ENCODE measurements around the gene TRMT44. TPM values are rescaled to one million over a fixed set of nuclear protein-coding genes. Genes with fewer than 3 reads are reported as not detected.
"Not testable (repeated sequence)": the region's sequence is repeated elsewhere in the genome, so short reads cannot be mapped to it uniquely, and the experiment has no call there.

Gene TRMT44
- total RNA-seq, 1 donor from 2014 or later, result 26.3 TPM

- intact Hi-C loops (cut with micrococcal nuclease), result no loop called here
Observed at GRCh38 chr4:8405516-8405875, 35.1 kb upstream of the TRMT44 start.

DNA sequence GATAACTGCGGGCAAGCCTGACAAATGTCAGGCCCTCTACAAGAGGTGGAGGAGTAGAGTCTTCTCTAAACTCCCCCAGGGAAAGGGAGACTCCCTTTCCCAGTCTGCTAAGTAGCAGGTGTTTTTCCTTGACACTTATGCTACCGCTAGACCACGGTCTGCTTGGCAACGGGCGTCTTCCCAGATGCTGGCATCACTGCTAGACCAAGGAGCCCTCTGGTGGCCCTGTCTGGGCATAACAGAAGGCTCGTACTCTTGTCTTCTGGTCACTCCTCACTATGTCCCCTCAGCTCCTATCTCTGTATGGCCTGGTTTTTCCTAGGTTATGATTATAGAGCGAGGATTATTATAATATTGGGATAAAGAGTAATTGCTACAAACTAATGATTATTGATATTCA lies 33.7 kb upstream of the TRMT44 start:
- intact Hi-C loops (cut with micrococcal nuclease), result not testable (repeated sequence)

DNA sequence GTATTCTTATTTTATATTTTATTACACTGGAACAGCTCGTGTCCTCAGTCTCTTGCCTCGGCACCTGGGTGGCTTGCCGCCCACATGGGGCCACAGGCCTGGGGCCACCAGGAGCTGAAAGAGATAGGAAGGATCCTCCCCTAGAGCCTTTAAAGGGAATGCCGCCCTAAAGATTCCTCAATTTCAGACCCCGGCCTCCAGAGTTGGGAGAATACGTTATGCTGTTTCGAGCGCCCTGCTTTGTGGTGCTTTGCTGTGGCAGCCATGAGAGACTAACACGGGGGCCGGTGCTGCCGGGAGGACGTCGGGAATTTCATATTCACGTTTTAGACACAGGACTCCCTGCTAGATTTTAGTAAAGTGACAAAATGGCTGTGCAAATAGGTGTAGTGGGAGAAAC lies 33.3 kb upstream of the TRMT44 start:
- intact Hi-C loops (cut with micrococcal nuclease), result no loop called here

DNA sequence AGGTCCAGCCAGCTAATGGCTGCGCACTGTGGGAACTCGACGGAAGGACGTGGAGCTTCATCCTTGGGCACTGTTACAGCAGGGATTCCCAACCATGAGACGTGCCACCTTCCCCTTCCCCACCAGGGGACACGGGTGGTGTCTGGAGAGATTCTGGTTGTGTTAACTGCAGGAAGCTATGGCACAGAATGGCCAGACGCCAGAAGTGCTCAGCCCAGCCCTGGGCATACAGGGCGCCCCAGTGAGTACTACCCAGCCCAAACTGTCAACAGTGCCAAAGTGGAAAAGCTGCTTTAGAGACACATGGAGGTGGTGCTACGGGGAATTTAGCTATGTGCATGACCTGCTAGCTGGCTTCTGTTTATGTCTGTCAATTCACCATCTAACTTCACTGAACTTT lies 32.8 kb upstream of the TRMT44 start:
- intact Hi-C loops (cut with micrococcal nuclease), result no loop called here

DNA sequence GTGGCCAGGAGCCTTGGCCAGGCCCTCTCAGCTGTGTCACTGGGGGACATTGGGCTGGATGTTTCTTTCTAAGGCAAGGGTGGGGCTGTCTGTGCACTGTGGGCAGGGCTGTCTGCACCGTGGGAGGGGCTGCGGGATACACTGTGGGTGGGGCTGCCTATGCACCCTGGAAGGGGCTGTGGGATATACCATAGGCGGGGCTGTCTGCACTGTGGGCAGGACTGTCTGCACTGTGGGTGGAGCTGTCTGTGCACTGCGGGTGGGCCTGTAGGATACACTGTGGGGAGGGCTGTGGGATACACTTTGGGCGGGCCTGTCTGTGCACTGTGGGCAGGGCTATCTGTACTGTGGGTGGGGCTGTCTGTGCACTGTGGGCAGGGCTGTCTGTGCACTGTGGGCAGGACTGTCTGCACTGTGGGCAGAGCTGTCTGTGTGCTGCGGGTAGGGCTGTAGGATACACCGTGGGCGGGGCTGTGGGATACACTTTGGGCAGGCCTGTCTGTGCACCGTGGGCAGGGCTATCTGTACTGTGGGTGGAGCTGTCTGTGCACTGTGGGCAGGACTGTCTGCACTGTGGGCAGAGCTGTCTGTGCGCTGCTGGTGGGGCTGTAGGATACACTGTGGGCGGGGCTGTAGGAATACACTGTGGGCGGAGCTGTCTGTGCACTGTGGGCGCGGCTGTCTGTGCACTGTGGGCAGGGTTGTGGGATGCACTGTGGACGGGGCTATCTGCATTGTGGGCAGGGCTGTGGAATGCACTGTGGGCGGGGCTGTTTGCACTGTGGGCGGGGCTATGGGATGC lies 31.1 kb upstream of the TRMT44 start:
- intact Hi-C loops (cut with micrococcal nuclease), result loop anchor here (1.0 kb wide), 3 partner anchors 19 to 250 kb away; partner anchors contain the start of genes ACOX3 and TRMT44

DNA sequence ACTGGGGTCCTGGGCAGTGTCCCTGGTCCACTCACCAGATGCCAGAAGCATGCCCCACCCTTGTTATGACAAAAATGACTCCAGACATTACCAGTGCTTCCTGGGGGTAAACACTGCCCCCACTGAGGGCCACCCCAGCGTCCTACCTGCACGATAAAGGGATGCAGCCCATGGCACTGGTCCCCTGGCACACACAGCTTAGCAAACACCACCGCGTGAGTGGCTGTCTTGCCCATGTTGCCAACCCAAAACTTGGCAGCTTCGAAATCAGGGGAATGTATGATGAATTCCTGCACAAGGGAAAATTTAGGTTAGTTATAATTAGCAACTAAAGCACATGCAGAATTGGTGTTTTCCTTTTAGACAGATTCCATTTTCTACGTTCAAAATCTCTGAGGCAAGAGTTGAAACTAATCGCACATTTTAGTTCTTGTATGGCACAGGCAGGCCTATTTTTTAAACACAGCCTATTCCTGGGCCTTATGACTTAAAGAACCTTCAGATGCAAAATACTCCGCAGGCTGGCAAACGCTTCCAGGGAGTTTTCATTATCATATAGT lies 30.4 kb upstream of the TRMT44 start:
- intact Hi-C loops (cut with micrococcal nuclease), result no loop called here

DNA sequence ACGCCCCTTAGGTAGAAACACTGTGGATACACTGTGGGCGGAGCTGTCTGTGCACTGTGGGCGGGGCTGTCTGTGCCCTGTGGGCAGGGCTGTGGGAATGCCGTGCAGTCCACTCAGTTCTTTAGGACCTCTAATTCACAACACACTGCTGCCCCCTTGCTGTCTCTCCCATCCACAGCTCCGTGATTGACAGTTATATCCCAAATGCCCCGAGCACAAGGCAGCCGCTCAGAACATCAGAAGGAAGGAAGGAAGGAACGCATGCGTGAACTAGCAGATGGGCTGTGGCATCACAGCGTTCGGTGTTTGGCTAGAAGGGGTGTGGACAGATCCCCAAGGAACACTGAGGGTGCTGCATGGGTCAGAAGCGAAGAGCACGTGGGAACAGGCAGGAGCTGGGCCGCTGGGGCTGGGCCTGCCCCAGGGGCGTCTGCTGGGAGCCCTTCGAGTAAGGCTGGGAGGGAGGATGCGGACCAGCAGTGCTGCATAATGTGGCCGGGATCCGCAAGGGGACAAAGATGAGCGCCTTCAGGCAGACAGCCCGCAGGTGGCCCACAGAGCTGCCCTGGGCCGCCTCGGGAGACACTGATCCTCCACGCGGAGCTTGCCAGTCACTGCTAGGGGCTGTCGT lies 29.8 kb upstream of the TRMT44 start:
- intact Hi-C loops (cut with micrococcal nuclease), result no loop called here

- intact Hi-C loops (cut with micrococcal nuclease), result no loop called here
Observed at GRCh38 chr4:8411351-8412180, 29.0 kb upstream of the TRMT44 start.

DNA sequence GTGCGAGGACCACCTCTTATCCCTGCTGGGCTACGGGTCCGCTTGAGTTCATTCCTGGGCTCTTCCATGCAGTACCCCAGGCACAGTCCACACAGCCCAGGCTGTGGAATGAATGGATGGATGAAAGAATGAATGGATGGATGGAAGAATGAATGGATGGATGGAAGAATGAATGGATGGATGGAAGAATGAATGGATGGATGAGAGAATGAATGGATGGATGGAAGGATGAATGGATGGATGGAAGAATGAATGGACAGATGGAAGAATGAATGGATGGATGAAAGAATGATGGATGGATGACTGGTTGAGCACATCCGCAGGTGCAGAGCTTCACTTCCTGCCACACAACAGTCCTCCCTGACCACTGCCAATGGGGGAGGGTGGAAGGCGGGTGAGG lies 28.3 kb upstream of the TRMT44 start:
- intact Hi-C loops (cut with micrococcal nuclease), result no loop called here

GRCh38 chr4:8414377-8414776 lies 26.2 kb upstream of the TRMT44 start:
- intact Hi-C loops (cut with micrococcal nuclease), result no loop called here

DNA sequence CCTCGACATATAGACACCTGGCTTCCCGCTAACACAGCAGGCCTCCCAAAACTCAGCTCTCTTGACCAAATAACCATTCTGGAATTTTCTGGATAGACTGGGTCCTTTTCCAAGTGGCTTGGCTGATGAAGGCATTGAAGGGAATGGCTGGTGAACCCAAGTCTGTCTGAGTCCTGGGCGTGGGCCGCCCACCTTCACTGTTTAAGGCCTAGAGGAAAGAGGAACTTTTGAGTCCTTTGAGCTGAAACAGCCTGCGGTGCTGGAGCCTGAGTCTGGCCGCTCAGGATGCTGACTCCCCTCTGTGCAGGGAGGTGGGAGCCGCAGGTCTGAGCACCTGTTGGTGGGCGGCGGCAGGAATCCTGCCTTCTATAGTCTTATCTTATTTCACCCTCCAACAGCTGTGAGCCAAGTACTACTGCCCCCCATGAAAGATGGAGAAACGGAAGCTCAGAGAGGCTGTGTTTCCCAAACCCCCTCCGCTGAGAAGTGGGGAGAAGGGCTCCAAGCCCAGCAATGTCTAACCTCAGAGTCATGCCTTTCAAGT lies 23.4 kb upstream of the TRMT44 start:
- intact Hi-C loops (cut with micrococcal nuclease), result no loop called here

DNA sequence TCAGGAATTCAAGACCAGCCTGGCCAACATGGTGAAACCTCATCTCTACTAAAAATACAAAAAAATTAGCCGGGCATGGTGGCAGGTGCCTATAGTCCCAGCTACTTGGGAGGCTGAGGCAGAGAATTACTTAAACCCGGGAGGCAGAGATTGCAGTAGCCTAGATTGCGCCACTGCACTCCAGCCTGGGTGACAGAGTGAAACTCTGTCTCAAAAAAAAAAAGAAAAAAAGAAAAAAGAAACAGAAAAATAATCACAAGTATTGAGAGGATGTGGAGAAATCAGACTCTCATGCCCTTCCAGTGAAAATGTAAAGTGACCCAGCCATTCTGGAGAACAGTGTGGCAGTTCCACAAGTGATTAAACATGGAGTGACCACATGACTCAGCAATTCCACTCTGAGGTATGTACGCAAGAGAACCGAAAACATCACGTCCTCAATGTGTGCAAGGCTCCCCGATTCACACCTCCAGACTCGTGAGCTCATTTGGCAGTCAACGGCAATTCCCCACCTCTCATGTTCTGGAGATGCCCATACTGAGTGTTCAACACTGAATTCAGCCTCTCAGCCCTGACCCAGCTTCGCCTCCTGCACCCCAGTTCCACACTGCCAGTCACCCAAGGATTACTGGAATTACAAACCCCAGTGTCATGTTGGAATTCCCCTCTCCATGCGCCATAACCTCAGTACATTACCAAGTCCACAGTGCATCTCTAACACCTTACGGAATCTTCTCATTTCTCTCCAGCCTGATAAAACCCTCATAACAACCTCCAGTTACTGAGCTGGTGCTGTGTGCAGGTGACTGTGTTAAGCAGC lies 21.1 kb upstream of the TRMT44 start:
- intact Hi-C loops (cut with micrococcal nuclease), result no loop called here

DNA sequence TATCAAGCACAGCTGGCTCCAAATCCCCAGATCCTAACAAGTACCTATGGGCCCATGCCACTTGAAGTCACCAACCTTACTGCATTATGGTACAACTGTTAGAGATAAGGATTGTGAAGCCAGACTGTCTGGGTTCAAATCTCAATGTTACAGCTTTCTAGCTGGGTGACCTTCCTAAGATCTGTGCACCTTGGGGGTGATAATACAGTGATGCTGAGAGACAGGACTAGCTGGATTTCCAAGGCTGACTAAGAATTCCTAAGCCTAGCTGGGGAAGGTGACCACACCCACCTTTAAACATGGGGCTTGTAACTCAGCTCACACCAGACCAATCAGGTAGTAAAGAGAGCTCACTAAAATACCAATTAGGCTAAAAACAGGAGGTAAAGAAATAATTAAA lies 20.4 kb upstream of the TRMT44 start:
- intact Hi-C loops (cut with micrococcal nuclease), result not testable (repeated sequence)

- intact Hi-C loops (cut with micrococcal nuclease), result no loop called here
Observed at GRCh38 chr4:8422327-8422726, 18.2 kb upstream of the TRMT44 start.

DNA sequence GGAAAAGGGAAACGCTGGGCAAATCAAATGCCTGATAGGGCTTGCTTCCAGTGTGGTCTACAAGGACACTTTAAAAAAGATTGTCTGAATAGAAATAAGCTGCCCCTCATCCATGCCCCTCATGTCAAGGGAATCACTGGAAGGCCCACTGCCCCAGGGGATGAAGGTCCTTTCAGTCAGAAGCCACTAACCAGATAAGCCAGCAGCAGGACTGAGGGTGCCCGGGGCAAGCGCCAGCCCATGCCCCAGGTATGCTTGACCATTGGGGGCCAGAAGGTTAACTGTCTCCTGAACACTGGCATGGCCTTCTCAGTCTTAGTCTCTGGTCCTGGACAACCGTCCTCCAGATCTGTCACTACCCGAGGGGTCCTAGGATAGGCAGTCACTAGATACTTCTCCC lies 17.8 kb upstream of the TRMT44 start:
- intact Hi-C loops (cut with micrococcal nuclease), result no loop called here

DNA sequence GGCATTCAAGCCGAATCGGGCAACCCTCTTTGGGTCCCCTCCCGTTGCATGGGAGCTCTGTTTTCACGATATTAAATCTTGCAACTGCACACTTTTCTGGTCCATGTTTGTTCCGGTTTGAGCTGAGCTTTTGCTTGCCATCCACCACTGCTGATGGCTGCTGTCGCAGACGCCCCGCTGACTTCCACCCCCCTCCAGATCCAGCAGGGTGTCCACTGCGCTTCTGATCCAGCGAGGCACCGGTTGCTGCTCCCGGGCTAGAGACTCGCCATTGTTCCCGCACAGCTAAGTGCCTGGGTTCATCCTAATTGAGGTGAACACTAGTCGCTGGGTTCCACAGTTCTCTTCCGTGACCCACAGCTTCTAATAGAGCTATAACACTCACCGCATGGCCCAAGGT lies 13.3 kb upstream of the TRMT44 start:
- intact Hi-C loops (cut with micrococcal nuclease), result loop anchor here (5.0 kb wide), 1 partner anchor 1325 kb away; no protein-coding TSS in a partner anchor

DNA sequence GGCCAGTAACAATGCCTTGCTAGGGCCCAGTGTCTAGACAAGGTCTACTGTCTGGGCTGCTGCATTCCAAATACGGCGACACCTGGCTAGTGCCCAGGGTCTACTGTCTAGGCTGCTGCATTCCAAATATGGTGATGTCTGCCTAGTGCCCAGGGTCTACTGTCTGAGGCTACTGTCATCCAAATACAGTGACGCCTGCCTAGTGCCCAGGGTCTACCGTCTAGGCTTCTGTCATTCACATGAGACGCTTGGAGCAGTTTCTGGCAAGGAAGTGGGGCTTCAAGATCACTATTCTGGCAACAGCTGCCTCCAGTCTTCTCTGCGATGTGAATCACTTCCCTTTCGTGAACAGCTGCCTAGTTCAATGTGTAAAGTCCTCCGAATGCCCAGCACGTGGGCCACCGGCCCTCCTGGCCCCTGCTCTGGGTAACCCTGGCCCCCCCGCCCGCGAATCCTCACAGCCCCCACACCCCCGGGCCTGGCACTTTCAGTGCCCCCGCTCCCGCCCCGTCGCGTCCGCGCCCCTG lies 12.8 kb upstream of the TRMT44 start:
- intact Hi-C loops (cut with micrococcal nuclease), result loop anchor here (1.0 to 5.0 kb wide), 4 partner anchors 12 to 1326 kb away; partner anchors contain the start of genes ABLIM2, ACOX3 and TRMT44

- intact Hi-C loops (cut with micrococcal nuclease), result loop anchor here (1.0 to 5.0 kb wide), 4 partner anchors 12 to 1326 kb away; partner anchors contain the start of genes ABLIM2, ACOX3 and TRMT44
Observed at GRCh38 chr4:8428288-8429097, 12.1 kb upstream of the TRMT44 start.

GRCh38 chr4:8431553-8431952 lies 9.0 kb upstream of the TRMT44 start:
- intact Hi-C loops (cut with micrococcal nuclease), result loop anchor here (10.0 kb wide), 1 partner anchor 1673 kb away; no protein-coding TSS in a partner anchor
